Upper lobe of left lung (tissue), 4 donors: ENCODE measurements around the gene ANO2.

Source experiments
- POLR2AphosphoS5 ChIP-seq, 2 donors: sonication (generic); formaldehyde crosslinking; IDR thresholded peaks; one replicate each; pipeline ENCODE4 v1.5.1; 2017; ENCODE audit warnings: antibody characterized with exemption in 2 of 2
- TF ChIP-seq, protein P1 (sequence below), 6 experiments: fragments of 450-650 bp in 4 of 6; fragments of 200-600 bp in 2 of 6; sonication (generic) in 2 of 6; IDR thresholded peaks; one replicate each; pipeline ENCODE4 v1.5.1; 2016 to 2019; ENCODE audit warnings: antibody characterized with exemption in 6 of 6

DNA sequence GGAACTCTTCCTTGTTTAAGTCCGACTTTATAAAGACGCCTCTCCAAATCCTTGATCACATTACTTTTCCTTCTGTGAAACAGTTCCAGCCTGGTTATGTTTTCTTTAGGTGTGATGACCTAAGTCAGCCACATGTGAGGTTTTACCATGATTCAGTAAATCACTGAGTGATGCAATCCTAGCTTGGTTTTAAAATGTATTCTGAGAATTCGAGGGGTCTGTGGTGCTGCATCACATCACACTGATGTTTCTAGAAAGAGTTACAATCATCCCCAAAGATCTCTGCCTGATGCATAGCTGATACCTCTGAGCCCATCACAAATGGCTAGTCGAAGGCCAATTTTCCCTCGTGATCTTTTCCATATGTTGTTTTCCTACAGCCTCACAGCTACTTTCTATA is 152.7 kb downstream of the ANO2 start:
- TF ChIP-seq, protein P1, sequence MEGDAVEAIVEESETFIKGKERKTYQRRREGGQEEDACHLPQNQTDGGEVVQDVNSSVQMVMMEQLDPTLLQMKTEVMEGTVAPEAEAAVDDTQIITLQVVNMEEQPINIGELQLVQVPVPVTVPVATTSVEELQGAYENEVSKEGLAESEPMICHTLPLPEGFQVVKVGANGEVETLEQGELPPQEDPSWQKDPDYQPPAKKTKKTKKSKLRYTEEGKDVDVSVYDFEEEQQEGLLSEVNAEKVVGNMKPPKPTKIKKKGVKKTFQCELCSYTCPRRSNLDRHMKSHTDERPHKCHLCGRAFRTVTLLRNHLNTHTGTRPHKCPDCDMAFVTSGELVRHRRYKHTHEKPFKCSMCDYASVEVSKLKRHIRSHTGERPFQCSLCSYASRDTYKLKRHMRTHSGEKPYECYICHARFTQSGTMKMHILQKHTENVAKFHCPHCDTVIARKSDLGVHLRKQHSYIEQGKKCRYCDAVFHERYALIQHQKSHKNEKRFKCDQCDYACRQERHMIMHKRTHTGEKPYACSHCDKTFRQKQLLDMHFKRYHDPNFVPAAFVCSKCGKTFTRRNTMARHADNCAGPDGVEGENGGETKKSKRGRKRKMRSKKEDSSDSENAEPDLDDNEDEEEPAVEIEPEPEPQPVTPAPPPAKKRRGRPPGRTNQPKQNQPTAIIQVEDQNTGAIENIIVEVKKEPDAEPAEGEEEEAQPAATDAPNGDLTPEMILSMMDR (IDR thresholded peaks at IDR 0.05), result no peak
- TF ChIP-seq POLR2AphosphoS5 (IDR thresholded peaks at IDR 0.05), result no peak
